Uterus (tissue), 2 donors: Measurements from ENCODE around the gene PLEKHG4B.

Source experiments
- POLR2A ChIP-seq, 2 donors: fragments of 450-650 bp; IDR thresholded peaks; one replicate each; pipeline ENCODE4 v1.6.1; 2016; ENCODE audit warnings: antibody characterized with exemption in 2 of 2, mild to moderate bottlenecking in 1 of 2, moderate library complexity in 1 of 2
- TF ChIP-seq, protein P1 (sequence below), 4 experiments: fragments of 200-600 bp in 2 of 4; fragments of 450-650 bp in 2 of 4; sonication (generic) in 2 of 4; IDR thresholded peaks; one replicate each; pipeline ENCODE4 v1.5.1; 2016 to 2019; ENCODE audit warnings: antibody characterized with exemption in 4 of 4, mild to moderate bottlenecking in 2 of 4, moderate library complexity in 1 of 4

DNA sequence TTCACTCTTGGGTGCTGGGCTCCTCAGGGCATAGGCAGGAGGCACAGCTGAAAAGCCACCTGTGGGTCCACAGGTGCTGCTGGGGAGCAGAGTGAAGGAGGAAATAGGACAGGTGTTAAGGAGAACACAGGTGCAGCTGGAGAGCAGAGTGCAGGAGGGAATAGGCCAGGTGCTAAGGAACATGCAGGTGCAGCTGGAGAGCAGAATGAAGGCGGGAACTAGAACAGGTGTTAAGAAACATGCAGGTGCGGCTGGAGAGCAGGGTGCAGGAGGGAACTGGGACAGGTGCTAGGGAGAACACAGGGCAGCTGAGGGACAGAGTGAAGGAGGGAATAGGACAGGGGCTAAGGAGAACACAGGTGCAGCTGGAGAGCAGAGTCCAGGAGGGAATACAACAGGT lies 43.8 kb upstream of the PLEKHG4B start:
- TF ChIP-seq, protein P1, sequence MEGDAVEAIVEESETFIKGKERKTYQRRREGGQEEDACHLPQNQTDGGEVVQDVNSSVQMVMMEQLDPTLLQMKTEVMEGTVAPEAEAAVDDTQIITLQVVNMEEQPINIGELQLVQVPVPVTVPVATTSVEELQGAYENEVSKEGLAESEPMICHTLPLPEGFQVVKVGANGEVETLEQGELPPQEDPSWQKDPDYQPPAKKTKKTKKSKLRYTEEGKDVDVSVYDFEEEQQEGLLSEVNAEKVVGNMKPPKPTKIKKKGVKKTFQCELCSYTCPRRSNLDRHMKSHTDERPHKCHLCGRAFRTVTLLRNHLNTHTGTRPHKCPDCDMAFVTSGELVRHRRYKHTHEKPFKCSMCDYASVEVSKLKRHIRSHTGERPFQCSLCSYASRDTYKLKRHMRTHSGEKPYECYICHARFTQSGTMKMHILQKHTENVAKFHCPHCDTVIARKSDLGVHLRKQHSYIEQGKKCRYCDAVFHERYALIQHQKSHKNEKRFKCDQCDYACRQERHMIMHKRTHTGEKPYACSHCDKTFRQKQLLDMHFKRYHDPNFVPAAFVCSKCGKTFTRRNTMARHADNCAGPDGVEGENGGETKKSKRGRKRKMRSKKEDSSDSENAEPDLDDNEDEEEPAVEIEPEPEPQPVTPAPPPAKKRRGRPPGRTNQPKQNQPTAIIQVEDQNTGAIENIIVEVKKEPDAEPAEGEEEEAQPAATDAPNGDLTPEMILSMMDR (IDR thresholded peaks at IDR 0.05) = no peak
- TF ChIP-seq POLR2A (IDR thresholded peaks at IDR 0.05) = no peak
